NCI-H748 (cell line): ENCODE measurements around the gene SIRT1.
A peak's percentile ranks its signal among the peaks of the same experiment; 100 is the strongest.
"Not testable (repeated sequence)": the region's sequence is repeated elsewhere in the genome, so short reads cannot be mapped to it uniquely, and the experiment has no call there.

Source experiments
- DNase-seq: peaks from one replicate; lab custom pipeline; 2025; ENCODE audit not compliant: unreplicated experiment; lab: John Stamatoyannopoulos, UW

The SIRT1 gene

DNA sequence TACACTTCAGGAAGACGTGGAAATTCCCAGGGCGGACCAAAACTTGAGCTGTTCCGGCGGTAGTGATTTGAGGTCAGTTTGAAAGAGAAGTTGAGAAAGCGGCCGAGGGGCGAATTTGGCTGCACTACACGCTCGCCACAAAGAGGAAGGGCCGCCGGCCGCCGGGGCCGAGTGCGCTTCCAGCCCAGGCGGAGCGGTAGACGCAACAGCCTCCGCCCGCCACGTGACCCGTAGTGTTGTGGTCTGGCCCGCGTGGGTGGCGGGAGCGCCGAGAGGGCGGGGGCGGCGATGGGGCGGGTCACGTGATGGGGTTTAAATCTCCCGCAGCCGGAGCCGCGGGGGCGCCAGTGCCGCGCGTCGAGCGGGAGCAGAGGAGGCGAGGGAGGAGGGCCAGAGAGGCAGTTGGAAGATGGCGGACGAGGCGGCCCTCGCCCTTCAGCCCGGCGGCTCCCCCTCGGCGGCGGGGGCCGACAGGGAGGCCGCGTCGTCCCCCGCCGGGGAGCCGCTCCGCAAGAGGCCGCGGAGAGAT lies at the start of gene SIRT1:
SIRT1 (plus strand) TSS at position 344 of the 529 bp plus-strand sequence; CDS start at position 410, 66 bp downstream.
- DNase-seq: peak; percentile 93

DNA sequence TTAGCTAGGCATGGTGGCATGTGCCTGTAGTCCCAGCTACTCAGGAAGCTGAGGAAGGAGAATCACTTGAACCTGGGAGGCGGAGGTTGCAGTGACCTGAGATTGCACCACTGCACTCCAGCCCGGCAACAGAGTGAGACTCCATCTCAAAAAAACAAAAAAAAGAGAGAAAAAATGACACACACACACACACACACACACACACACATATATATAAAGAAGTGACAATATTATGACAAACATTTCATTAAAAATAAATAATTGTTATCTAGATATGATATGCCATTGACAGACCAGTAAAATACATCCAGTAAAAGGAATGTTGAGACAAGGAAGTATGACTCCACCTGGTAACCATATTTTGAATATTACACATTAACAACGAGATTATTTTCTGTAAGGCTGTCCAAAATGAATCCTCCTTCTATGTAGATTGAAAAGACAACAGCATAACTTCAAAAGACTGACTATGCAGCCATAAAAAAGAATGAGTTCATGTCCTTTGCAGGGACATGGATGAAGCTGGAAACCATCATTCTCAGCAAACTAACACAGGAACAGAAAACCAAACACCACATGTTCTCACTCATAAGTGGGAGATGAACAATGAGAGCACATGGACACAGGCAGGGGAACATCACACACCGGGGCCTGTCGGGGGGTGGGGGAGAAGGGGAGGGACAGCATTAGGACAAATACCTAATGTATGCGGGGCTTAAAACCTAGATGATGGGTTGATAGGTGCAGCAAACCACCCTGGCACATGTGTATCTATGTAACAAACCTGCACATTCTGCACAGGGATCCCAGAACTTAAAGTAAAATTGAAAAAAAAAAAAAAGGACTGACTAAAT lies 48.7 kb upstream of the SIRT1 start:
- DNase-seq: peak; percentile 42

DNA sequence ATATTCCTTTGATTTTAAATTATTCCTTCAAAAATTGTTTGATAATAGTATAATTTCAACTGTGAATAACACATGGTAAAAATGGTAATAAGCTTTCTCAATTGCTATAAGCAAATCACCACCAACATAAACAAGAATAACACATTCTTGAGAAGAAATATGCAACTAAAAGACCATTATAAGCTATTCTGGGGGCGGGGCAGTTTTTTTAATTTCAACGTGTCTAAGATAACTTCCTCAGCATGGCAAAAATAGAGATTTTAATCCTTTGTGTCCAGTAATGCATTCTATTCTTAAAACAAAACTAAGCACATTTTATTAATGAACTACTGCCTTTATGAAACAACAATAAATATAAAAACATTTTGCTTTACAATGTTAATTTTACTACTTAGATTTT lies 48.0 kb upstream of the SIRT1 start:
- peak; percentile 7 for DNase-seq

DNA sequence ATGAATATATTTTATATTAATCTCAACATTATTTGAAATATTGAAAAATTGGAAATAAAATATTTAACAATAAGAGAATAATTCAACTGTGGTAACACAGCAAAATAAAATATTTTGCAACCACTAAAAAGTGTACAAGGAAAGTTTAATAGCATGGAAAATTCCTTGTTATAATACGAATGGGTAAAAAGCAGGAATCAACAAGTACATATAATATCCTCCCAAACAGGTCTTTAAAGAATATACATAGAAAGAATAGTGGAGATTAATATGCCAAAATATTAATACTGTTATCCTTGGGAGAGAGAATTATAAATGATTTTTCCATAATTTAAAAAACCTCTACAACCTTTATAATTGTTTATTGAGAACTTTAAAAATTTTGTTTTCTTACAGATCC lies 47.5 kb upstream of the SIRT1 start:
- DNase-seq: no peak

DNA sequence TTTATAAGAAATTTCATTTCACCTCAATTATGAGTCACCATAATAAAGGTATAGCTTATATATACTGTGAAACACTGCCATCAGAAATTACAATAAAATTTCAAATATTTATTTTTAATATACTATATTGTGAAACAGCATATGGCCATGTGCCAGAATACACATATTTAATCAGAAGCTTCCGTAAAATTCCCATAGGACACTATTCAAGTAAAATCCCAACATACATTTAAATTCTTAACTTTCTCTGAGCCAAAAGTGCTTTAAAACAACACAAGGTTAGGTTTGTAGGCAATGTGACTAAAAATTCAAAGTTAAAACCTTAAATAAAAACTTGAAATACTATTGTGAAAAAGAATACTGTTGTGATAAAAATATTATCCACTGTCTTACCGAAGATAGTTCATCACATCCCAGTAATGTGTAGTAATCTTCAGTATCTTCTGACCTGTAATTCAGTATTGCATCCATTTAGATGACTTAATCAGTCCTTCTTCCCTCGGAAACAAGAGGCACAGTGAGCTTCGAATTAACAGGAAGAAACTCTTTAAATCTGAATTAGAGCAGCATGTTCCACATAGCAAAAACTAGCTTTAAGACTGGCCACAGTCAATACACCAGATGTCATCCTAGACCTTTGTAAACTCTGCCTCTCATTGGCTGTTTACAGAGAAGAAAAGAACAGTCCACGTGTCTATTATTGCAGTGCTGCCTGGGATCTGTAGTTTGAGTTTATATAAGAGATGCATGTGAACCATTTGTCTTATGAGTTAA lies 46.7 kb upstream of the SIRT1 start, which contains the start of gene DNAJC12:
DNAJC12 (minus strand) TSS at position 648 of the 774 bp plus-strand sequence; CDS start at position 471, 177 bp downstream.
- DNase-seq: peak; percentile 83

DNA sequence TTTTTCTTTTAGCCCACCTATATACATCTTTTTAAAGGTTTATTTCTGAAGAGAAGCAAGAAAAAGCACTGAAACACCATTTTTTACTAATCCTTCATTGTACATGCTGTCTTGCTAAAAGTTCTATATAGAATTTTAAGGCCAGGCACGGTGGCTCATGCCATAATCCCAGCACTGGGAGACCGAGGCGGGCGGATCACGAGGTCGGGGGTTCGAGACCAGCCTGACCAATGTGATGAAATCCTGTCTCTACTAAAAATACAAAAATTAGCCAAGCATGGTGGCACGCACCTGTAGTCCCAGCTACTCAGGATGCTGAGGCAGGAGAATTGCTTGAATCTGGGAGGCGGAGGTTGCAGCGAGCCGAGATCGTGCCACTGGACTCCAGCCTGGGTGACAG lies 44.9 kb upstream of the SIRT1 start:
- not testable (repeated sequence) for DNase-seq

DNA sequence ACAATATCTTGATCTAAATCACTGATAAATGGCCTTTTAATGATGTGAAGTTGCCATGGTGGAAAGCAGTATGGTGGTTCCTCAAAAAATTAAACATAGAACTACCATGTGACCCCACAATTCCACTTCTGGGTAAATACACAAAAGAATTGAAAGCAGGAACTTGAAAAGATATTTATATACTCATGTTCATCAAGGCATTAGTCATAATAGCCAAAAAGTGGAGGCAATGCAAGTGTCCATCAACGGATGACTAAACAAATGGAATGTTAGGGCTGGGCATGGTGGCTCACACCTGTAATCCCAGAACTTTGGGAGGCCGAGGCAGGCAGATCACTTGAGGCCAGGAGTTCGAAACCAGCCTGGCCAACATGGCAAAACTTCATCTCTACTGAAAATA lies 44.5 kb upstream of the SIRT1 start:
- no peak for DNase-seq

DNA sequence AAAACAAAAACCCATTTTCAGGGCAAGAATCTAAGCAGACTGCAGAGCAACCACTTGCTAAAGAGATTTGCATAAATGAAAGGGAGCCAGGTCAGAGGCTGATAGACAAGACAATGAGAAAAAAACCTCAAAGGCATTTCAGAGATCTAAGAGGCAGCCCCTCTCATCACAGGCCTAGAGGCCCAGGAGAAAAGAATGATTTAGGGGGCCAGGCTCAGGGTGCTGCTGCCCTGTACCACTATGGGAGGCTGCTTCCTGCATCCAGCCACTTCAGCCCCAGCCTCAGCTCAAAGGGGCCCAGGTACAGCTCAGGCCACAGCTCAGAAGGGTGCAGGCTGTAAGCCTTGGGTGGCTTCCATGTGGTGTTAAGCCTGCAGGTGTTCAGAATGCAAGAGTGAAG lies 42.7 kb upstream of the SIRT1 start:
- no peak for DNase-seq

DNA sequence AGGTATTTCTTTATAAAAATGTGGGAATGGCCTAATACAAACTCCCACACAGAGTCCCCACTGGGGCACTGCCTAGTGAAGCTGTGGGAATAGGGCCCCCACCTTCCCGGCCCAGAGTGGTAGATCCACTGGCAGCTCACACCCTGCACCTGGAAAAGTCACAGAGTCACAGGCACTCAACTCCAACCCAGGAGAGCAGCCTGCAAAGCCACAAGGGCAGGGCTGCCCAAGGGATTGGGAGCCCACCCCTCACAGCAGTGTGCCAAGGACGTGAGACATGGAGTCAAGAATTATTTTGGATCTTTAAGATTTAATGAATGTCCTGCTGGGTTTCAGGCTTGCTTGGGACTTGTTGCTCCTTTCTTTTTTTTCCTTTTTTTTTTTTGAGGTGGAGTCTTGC lies 41.2 kb upstream of the SIRT1 start:
- DNase-seq: no peak

DNA sequence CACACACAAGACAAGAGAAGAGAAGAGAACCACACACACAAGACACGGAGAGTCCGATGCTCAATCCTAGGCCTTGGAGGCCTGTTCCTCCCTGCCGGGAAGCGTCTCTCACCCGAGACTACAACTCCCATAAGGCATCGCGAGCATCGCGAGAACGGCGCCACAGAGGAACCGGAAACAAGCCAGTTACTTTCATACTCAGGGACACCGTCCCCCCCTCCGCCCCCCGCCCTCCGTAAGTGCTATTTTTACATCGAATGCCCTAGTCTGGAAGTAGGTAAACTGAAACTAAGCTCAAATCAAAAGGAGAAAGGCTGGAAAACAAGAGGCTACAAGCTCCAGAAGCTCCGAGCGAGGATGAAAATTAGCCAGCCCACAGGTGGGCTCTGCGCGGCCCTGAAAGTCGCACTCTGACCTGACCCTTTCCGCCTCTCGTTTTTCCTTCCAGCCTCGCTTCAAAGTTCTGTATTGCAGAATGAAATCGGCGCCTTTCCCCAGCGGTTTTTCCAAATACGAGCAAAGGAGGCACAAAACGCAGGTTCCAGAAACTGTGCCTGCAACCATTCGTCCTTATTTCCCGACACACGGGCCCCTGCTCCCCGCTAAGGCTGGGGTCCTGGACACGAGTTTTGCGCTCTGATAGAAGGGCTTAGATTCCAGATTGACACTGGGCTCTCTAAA lies 35.0 kb upstream of the SIRT1 start:
- peak; percentile 88 for DNase-seq

DNA sequence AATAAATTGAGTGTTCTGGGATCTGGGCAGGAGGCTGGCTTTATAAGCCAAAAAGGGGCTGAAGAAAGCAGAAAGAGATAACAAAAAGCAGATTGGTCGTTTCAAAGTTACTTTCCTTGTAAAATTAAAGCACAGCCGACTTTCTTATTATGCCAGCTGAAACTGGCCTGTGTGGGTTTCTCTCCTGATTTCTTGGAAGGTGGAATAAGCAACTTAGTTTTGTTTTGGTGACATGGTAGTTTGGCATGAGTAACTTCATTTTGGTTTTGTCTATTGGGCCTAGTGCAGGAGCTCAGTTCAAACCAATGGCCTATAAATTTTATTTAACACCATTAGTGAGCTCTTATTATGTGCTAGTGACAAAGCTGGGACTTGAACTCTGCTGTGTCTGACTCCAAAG lies 33.3 kb upstream of the SIRT1 start:
- DNase-seq: no peak

DNA sequence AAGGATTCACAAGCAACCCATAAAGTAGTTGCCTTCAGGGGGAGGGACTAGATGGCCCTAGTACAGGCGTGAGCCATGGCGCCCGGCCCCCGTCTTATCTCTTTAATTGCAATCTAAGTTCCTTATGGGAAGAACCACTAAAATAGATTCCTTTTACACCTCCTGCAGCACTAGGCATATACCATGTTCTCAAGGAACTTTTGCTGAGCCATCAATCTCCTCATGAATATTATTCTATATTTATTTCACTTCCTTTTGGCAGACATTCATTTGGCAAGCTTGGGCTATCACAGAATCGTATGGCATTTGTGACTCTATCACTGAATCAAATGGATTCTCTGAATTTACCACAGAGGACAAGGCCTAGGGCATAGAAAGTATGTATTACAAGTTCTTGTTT lies 31.7 kb upstream of the SIRT1 start:
- no peak for DNase-seq

DNA sequence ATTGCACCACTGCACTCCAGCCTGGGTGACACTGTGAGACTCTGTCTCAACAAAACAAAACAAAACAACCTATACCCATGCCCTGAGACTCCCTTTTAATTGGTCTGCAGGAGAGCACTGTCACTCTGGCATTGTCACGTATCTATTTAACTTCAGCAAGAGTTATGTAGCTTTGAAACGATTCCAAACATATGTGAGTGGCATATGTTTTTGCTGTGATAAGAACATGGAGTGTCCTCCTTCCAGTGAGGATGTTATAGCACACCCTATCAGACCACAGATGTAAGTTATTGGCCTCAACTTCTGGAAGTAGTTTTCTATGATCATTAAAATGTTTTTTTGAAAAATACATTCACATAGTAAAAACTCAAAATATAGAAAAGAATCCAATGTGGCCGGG lies 30.9 kb upstream of the SIRT1 start:
- no peak for DNase-seq

DNA sequence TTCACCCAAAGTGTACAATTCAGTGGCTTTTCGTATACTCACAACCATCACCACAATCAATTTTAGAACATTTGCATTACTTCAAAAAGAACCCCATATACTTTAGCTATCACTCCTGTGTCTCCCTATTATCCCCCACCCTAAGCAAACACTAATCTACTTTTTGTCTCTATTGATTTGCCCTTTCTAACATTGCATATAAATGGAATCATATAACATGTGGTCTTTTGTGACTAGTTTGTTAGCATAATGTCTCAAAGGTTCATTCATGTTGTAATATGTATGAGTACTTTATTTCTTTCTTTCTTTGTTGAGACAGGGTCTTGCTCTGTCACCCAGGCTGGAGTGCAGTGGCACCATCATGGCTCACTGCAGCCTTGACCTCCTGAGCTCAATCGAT lies 25.5 kb upstream of the SIRT1 start:
- peak; percentile 2 for DNase-seq

DNA sequence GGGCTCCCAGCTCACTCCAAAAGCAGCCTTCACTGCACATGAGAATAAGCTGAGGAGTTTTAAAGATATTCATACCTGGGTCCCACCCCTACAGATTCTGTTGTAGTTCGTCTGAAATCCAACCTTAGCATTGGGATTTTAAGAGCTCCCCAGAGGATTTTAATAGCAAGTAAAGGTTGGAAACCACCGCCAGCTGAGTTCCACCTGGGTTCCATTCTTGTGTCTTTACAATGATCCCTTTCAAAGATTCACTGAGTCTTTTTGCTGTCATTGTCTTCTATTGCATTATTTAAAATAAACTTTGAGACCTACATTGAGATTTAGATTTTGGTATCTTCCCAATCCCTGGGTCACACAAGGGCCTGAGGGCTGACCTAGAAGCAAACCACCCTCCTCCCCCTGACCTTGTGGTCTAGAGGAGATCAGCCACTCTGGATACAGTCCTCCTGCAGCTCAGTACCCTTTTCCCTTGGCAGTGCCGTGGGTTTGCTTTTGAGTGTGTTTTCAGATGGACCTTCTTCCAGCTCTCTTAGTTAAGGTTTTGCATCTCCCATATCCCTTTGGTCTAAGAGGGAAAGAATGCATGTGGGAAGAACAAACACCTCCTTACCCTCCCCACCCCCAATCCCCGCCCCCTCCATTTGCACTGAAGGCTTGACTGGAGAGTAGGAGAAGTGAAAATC lies 22.6 kb upstream of the SIRT1 start:
- no peak for DNase-seq

DNA sequence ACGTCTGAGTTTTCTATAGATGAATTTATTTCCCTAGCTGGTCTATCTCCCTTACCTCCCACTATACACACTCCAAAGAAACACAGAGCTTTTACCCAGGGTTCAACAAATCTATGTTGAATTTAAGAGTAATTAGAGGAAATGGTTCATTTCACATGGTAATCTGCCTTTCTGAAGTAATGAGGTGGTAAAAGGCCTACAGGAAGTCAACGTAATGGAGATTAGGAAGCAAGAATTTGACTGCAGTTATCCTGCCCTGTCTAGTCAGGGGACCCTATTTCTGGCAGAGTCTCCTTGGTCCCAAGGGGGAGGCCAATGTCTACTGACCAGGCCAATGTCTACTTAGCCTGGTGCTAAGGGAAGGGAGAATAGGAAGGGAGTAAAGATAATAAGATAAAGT lies 21.4 kb upstream of the SIRT1 start:
- DNase-seq: no peak

DNA sequence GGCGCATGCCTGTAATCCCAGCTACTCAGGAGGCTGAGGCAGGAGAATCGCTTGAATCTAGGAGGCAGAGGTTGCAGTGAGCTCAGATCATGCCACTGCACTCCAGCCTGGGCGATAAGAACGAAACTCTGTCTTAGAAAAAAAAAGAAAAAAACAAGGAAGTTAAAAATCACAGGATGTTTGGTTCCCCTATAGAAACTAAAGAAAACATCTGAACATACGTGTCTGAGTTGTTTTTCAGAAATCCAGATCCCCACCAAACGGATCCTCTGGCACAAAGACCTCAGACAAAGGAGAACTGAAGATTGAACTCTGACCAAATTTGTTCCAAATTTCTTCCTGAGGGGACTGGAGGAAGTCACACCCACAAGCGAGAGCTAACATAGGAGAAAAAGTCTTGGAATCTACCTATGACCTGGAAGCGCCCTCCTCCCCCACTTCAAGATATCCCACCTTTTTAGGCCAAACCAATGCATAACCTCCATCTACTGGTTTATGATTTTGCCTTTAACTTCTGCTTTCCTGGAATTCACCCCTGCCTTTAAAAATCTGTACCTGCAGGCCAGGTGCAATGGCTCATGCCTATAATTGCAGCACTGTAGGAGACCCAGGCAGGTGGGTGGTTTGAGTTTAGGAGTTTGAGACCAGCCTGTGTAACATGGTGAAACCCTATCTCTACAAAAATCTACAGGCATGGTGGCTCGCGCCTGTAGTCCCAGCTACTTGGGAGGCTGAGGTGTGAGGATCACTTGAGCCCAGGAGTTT lies 19.7 kb upstream of the SIRT1 start:
- no peak for DNase-seq

DNA sequence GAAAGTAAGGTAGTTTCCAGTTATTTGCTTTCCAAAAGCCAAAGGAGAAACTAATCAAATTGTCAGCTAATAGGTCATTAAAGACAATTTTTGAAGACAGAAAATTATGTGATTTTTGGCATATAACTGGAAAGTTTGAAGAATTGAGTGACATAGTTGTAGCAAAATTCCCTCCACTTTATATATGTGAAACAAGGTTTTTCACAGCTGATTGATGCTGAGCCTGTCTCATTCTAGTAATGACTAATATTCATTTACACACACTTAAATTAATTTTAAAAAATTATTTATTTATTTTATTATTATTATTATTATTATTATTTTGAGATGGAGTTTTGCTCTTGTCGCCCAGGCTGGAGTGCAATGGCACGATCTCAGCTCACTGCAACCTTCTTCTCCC lies 16.3 kb upstream of the SIRT1 start:
- DNase-seq: no peak

DNA sequence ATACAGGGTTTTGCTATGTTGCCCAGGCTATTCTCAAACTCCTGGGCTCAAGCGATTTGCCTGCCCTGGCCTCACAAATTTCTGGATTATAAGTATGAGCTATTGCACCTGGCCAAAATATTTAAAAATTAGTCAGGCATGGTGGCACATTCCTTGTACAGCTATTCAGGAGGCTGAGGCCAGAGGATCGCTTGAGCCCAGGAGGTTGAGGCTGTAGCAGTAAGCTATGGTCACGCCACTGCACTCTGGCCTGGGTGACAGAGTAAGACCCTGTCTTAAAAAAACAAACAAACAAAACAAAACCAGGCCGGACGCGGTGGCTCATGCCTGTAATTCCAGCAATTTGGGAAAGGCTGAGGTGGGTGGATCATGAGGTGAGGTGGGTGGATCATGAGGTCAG lies 14.5 kb upstream of the SIRT1 start:
- DNase-seq: no peak
